OCI-LY1 (cell line): Measurements from ENCODE around the gene NEK6.

Experiments used
- CTCF ChIP-seq: fragments of 200-600 bp; sonication (generic), shearing (Covaris generic); IDR thresholded peaks from 2 replicates; pipeline ENCODE4 v1.5.1; 2017; ENCODE audit warnings: mild to moderate bottlenecking, antibody characterized with exemption, low read length, moderate library complexity, mixed read lengths
- EZH2 ChIP-seq: fragments of 200-600 bp; sonication (generic), shearing (Covaris generic); IDR thresholded peaks from 2 replicates; pipeline ENCODE4 v1.8.0; 2017; ENCODE audit warnings: borderline replicate concordance, mixed run types, mild to moderate bottlenecking, antibody characterized with exemption, low read length, moderate library complexity, mixed read lengths

- no peak for TF ChIP-seq CTCF
- no peak for TF ChIP-seq EZH2
These were observed 54.8 kb downstream of the NEK6 start for GRCh38 chr9:124312290-124313265.
